GM18502 (cell line): ENCODE data around the gene NCS1.

Experiments
- ATAC-seq: cut with Tn5 transposase; IDR thresholded peaks from one replicate; pipeline ENCODE4 v1.9.1; 2021; ENCODE audit warnings: mild to moderate bottlenecking; ENCODE audit not compliant: unreplicated experiment, poor library complexity

The NCS1 gene

GRCh38 chr9:130174025-130174424 lies 1.8 kb downstream of the NCS1 start:
- ATAC-seq, result no peak

GRCh38 chr9:130174920-130175321 lies 2.7 kb downstream of the NCS1 start:
- no peak for ATAC-seq

GRCh38 chr9:130175355-130175754 lies 3.2 kb downstream of the NCS1 start:
- no peak for ATAC-seq

- ATAC-seq, result no peak
These were observed 4.6 kb downstream of the NCS1 start for GRCh38 chr9:130176760-130177159.

- ATAC-seq, result no peak
These were observed 5.9 kb downstream of the NCS1 start for GRCh38 chr9:130177898-130178805.

GRCh38 chr9:130179331-130179907 lies 7.2 kb downstream of the NCS1 start:
- ATAC-seq, result no peak

GRCh38 chr9:130180516-130180915 lies 8.3 kb downstream of the NCS1 start:
- no peak for ATAC-seq

GRCh38 chr9:130181678-130182380 lies 9.6 kb downstream of the NCS1 start:
- no peak for ATAC-seq

GRCh38 chr9:130182381-130182909 lies 10.2 kb downstream of the NCS1 start:
- no peak for ATAC-seq

- ATAC-seq, result no peak
These were observed 11.0 kb downstream of the NCS1 start for GRCh38 chr9:130183133-130183762.

- no peak for ATAC-seq
These were observed 12.8 kb downstream of the NCS1 start for GRCh38 chr9:130185017-130185416.

GRCh38 chr9:130185490-130186031 lies 13.4 kb downstream of the NCS1 start:
- ATAC-seq, result no peak

GRCh38 chr9:130186051-130186450 lies 13.8 kb downstream of the NCS1 start:
- ATAC-seq, result no peak

- ATAC-seq, result no peak
These were observed 14.8 kb downstream of the NCS1 start for GRCh38 chr9:130186839-130187522.

- no peak for ATAC-seq
These were observed 15.3 kb downstream of the NCS1 start for GRCh38 chr9:130187523-130187846.

- ATAC-seq, result no peak
These were observed 16.8 kb downstream of the NCS1 start for GRCh38 chr9:130188860-130189481.

GRCh38 chr9:130189840-130190239 lies 17.6 kb downstream of the NCS1 start:
- ATAC-seq, result no peak

GRCh38 chr9:130191068-130191748 lies 19.0 kb downstream of the NCS1 start:
- ATAC-seq, result no peak

- no peak for ATAC-seq
These were observed 19.5 kb downstream of the NCS1 start for GRCh38 chr9:130191749-130192120.
